GM19468 (cell line): ENCODE measurements around the gene TTR.

Experiments used
- ATAC-seq: cut with Tn5 transposase; IDR thresholded peaks from one replicate; pipeline ENCODE4 v1.9.1; 2021; ENCODE audit warnings: mild to moderate bottlenecking, moderate library complexity, moderate number of reproducible peaks; ENCODE audit not compliant: unreplicated experiment; ENCODE audit errors: extremely low read depth

TTR gene

GRCh38 chr18:31610286-31611205 lies 18.9 kb downstream of the TTR start:
- ATAC-seq = peak; percentile 49

DNA sequence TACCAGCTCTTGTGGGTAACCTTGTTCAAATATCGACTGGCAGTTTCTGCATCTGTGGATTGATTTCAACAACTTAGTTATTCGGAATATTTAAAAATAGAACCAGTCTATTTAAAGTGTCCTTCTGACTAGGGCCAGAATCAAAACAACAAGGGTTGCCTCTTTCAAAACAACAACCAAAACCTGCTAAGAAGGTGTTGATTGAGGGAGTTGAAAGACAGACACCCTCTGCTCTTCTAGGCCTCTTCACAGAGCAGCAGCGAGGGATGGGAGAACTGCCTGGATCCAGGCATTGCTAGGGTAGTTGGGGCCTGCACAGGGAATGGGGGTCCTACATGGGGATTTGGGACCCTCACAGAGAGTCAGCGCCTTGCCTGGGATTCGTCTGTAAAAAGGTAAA lies 19.8 kb downstream of the TTR start:
- ATAC-seq = no peak

- no peak for ATAC-seq
Measured at GRCh38 chr18:31612124-31612523, 20.4 kb downstream of the TTR start.

- no peak for ATAC-seq
Measured at GRCh38 chr18:31614044-31614443, 22.4 kb downstream of the TTR start.

DNA sequence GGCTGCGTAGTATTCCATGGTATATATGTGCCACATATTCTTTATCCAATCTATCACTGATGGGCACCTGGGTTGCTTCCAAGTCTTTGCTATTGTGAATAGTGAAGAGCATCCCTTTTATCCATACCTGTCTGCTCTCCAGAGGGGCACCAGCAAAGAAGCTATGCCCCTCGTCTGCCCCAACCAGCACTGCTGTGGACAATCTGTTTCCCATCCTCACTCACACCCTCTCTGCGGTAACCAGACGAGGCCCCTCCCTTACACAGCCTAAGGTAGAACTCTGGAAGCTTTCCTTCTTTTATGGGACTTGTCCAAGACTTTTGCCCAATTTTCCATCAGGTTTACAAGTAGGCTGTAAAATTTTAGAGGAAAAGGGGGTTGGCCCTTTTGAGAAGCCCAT lies 24.9 kb downstream of the TTR start:
- no peak for ATAC-seq

- ATAC-seq = no peak
Measured at GRCh38 chr18:31617031-31617717, 25.5 kb downstream of the TTR start.

DNA sequence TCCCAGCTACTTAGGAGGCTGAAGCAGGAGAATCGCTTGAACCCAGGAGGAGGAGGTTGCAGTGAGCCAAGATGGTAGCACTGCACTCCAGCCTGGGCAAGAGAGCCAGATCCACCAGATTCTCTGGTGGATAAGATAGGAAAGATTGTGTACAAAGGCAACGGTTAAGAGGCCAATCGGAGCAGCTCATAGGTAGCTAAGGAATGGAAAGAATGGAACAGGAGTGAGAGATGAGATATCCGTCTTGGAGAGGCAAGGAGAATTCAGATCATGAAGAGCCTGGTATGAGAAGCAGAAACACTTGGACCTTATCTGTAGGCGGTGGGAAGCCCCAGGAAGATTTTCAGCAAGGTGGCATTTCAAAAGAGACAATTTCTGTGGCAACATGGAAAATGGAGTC lies 27.1 kb downstream of the TTR start:
- no peak for ATAC-seq

GRCh38 chr18:31619291-31619690 lies 27.6 kb downstream of the TTR start:
- ATAC-seq = no peak

DNA sequence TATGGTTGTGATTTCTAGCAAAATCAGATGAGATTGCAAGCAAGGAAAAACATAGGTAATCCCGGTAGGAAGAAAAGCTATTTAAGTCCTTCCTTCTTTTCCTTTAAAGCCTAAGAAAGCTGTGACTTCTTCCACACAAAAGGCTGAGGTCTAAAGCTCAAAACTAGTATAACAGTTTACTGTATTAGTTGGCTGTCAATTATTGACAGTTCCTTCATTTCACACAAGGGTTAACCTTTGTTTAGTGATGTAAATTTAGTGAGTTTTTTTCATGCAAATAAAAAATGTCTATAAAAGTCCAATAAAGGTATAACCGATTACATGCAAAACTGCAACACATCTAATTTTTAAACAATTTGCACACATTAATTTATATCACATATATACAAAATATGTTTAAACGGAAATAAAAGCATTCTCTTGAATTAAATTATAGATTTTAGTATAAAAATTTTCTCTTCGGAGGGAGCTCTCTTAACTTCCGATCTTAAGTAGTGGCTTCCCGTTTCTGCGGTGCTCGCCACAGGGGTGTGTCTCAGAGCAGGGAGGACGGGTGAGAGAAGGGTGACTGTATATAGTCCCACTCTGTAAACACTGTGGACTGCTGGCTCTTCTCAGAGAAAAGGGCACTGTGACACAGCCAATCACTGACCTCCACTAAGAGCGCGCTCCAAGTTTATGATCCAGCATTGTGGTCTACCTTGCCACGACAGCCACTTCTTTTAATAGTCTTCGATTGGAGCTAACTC lies 33.4 kb downstream of the TTR start:
- ATAC-seq = no peak

GRCh38 chr18:31626409-31626808 lies 34.7 kb downstream of the TTR start:
- ATAC-seq = no peak

- ATAC-seq = no peak
Measured at GRCh38 chr18:31630549-31630948, 38.9 kb downstream of the TTR start.

- ATAC-seq = no peak
Measured at GRCh38 chr18:31631526-31631925, 39.8 kb downstream of the TTR start.

DNA sequence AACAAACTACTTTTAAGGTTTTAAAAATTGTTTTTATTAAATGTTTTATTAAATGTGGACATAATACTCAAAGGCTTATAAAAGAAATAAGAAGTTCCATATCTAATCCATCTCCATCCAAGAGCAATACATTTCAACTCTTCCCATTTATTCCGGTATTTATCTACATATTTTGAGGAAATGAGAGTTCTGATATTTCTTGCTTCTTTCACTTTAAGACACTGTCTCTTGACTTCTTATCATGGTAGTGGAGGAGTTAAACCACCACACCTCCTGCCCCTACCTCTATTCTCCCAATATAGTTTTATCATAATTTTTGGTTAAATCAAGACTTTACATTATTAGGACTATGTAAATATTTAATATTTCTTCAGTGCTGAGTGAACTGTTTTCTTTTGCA lies 40.7 kb downstream of the TTR start:
- no peak for ATAC-seq

DNA sequence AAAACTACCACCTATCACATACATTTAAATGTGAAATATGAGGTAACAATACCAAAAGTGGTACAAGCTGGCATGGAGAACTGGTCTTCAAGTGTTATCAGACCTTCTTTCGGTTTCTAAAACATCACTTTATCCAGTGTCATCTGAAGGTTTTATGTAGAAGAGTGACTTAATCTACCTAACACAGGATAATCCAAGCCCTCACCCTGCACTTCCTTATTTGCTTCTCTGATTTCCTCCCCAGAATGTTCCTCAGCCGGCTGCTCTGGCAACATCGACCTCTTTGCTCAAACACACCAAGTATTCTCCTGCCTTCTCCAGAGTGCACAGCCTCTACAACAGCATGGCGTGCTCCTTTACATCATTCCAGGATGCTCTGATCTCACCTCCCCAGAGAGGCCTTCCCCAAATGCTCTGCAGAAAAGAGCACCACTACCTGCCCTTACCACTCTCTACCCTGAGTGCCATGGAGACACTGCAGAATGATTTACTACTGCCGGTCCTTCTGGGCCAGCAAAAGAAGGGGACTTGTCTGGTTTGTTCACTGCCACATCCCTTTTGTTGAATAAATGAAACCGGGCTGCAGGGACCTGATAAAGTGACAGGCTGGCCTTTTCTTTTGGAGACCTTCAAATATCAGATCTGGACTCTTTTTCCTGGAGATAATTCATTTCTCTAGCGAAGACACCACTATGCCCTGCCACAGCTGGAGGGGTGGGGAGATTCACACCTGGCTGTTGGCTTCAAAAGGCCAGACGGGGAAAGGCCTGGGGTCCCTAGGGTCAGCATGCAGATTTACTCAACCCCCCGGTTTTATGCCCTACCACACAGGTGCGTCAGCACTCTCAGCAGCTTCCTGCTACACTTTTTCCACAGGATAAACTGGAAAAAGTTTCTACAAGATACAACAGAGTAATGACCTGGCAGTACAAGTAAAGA lies 42.0 kb downstream of the TTR start:
- ATAC-seq = no peak

DNA sequence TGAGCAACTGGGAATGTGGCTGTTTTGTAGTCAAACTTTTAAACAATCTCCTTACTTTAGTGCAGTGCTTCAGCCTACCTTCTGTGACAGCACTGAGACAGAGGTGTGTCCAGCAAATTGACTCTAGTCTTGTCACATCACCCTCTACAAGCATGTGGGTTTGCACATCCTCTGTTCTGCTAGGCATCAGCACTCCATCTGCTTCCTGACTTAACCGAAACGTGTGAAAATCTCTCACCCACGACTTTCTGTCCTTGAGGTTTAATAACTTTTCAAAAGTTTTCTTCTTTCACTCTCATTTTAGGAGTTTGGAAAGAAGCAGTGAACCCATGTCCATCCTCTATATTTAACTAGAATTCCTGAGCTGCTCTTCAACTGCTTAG lies 42.6 kb downstream of the TTR start:
- peak; percentile 93 for ATAC-seq

DNA sequence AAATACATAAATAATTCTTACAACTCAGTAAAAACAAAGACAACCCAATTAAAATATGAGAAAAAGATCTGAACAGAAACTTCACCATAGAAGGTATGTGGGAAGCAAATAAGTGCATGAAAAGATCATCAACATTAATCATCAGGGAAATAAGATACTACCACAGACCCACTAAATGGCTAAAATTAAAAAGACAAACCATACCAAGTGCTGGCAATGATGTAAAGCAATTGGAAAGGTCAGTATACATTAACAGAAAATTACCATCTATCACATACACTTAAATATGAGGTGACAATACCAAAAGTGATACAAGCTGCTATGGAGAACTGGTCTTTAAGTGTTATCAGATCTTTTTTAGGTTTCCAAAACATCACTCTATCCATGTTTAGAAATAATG lies 44.7 kb downstream of the TTR start:
- no peak for ATAC-seq

DNA sequence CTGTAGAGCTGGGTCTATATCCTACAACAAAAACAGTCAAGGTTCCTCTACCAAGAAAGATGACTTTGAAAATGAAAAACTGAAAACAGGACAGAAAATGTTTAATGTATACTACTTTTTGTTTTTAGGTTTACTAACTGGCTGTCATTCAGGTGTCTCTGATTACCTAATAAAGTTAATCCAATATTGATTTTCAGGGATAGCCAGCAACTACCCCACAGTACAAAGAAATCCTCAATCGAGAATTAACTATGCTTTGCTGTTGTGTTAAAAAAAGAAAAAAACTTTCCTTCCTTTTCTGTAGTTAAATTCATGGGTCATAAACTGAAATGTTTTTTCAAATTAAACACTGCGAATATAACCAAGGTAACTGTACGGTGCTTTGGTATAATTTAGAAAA lies 45.8 kb downstream of the TTR start:
- no peak for ATAC-seq

- ATAC-seq = no peak
Measured at GRCh38 chr18:31643003-31643402, 51.3 kb downstream of the TTR start.

GRCh38 chr18:31645411-31645810 lies 53.7 kb downstream of the TTR start:
- ATAC-seq = no peak
